Measurements from ENCODE around the gene MCF2L2. TPM values are rescaled to one million over a fixed set of nuclear protein-coding genes. Genes with fewer than 3 reads are reported as not detected.

Gene MCF2L2
- total and polyA plus RNA-seq, 2 donors from 2014 or later = 0.32 to 1.7 TPM

DNA sequence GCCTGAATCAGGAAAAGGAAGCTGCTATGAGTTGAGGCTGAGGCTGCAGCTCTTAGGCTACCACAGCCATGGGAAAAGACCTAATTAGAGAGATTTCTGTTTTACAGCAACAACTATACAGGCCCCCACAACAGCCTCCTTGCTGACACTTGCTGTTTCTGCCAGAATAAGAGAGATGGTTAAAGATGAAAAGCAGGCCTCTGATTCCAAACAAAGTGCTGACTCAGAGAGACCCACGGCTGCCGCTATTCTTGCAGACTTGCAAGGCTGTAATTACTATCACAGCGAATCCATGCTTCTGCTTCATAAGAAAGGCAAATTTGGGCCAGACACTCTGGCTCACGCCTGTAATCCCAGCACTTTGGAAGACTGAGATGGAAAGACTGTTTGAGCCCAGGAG, 41.8 kb downstream of the MCF2L2 start:
- DNase-seq (no peak), FAIRE-seq (no peak)
- TF ChIP-seq, protein P1, sequence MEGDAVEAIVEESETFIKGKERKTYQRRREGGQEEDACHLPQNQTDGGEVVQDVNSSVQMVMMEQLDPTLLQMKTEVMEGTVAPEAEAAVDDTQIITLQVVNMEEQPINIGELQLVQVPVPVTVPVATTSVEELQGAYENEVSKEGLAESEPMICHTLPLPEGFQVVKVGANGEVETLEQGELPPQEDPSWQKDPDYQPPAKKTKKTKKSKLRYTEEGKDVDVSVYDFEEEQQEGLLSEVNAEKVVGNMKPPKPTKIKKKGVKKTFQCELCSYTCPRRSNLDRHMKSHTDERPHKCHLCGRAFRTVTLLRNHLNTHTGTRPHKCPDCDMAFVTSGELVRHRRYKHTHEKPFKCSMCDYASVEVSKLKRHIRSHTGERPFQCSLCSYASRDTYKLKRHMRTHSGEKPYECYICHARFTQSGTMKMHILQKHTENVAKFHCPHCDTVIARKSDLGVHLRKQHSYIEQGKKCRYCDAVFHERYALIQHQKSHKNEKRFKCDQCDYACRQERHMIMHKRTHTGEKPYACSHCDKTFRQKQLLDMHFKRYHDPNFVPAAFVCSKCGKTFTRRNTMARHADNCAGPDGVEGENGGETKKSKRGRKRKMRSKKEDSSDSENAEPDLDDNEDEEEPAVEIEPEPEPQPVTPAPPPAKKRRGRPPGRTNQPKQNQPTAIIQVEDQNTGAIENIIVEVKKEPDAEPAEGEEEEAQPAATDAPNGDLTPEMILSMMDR (IDR thresholded peaks at IDR 0.05; ENCODE audit: borderline replicate concordance, extremely low read depth, insufficient read depth) = no peak
- no peak overlapping the region for H3K9ac ChIP-seq (ENCODE audit: low read length in 3 of 3)
- intact Hi-C loops (cut with DNase I) = loop anchor here (5.0 kb wide), 1 partner anchor 204 kb away; no protein-coding TSS in a partner anchor
- H3K4me3 ChIP-seq (ENCODE audit: low read length in 3 of 3) = no peak overlapping the region
- H3K27me3 ChIP-seq (ENCODE audit: control insufficient read depth, insufficient read depth, low read length) = no peaks in the 10 kb centered on the region
- no peak overlapping the region for H3K27ac ChIP-seq (ENCODE audit: low read depth in 2 of 2, low read length in 2 of 2)
- no peaks in the 10 kb centered on the region for H3K36me3 ChIP-seq (ENCODE audit: control insufficient read depth in 2 of 3, insufficient read depth in 3 of 3, low read length in 3 of 3)
- H3K9me3 ChIP-seq (ENCODE audit: control insufficient read depth in 2 of 3, insufficient read depth in 1 of 3, low read length in 3 of 3) = no peaks in the 10 kb centered on the region
- no peaks in the 10 kb centered on the region for H3K4me1 ChIP-seq (ENCODE audit: control insufficient read depth in 2 of 3, insufficient read depth in 2 of 3, low read depth in 1 of 3, low read length in 3 of 3)

DNA sequence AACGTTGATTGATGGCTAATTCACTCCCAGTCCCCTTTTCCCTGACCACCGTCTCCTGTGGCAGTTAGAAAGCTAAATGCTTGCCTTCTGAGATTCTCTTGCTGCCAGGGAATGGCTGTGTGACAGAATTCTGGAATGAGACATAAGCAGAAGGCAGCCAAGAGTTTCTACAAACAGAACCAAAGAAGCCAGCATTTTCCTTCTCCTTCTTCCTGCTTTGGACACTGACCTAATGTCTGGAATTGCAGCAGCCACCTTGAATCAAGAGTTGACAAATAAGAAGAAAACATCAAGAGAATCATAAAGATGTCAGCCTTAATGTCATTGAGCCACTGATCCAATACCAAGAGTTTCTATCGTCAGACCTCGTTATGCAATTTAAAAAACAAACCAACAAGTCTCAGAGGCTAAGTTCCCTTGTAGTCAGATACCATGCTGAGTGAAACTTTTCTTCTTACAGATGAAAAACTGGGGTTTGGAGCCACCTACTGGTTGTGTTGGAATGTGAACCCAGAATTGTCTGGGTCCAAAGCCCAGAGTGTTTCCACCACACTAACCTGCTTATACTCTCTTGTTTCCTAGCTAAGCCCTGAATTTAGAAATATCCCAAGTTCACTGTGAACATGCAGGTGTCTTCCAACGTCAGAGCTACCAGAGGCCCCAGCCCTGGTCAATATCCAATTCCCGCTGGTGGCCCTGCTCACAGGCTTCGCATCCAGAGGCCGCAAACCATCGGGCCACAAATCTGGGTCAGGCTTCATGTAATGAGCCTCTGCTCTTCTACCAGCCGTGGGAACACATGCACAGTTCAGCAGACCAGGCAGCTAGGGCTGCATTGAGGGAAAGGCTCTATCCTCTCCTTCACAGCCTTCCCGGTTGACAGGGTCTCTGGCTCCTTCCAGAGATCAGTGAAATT, 42.5 kb downstream of the MCF2L2 start:
- no peaks in the 10 kb centered on the region for H3K27me3 ChIP-seq (ENCODE audit: control insufficient read depth, insufficient read depth, low read length)
- intact Hi-C loops (cut with DNase I) = loop anchor here (5.0 kb wide), 1 partner anchor 204 kb away; no protein-coding TSS in a partner anchor
- FAIRE-seq (peak; percentile 91), DNase-seq (peak in 4 of 5 donors; percentile 54 to 86 (median 70))
- H3K9ac ChIP-seq (ENCODE audit: low read length in 3 of 3) = no peak overlapping the region
- H3K9me3 ChIP-seq (ENCODE audit: control insufficient read depth in 2 of 3, insufficient read depth in 1 of 3, low read length in 3 of 3) = no peaks in the 10 kb centered on the region
- H3K4me1 ChIP-seq (ENCODE audit: control insufficient read depth in 2 of 3, insufficient read depth in 2 of 3, low read depth in 1 of 3, low read length in 3 of 3) = no peaks in the 10 kb centered on the region
- H3K36me3 ChIP-seq (ENCODE audit: control insufficient read depth in 2 of 3, insufficient read depth in 3 of 3, low read length in 3 of 3) = no peaks in the 10 kb centered on the region
- H3K27ac ChIP-seq (ENCODE audit: low read depth in 2 of 2, low read length in 2 of 2) = no peak overlapping the region
- no peak overlapping the region for H3K4me3 ChIP-seq (ENCODE audit: low read length in 3 of 3)
- TF ChIP-seq, protein P1 (IDR thresholded peaks at IDR 0.05; ENCODE audit: borderline replicate concordance, extremely low read depth, insufficient read depth) = peak; percentile 76

DNA sequence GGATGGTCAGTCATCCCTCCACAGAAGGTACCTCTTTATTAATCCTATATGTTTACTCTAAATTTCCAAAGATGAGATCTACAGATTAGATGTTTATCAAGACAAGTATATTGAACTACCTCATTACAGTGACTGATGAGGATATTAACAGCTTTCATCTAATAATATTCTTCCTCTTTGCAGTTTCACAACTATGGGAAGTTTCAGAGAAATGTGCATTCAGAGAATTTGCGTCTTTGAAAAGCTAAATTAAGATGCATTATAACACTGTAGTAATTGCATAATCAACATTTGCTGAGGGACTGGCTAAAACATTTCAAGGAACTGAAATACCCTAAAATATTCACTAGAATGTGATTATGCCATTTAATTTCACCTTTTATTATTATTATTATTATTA, 46.7 kb downstream of the MCF2L2 start:
- H3K27me3 ChIP-seq (ENCODE audit: control insufficient read depth, insufficient read depth, low read length) = no peaks in the 10 kb centered on the region
- H3K9me3 ChIP-seq (ENCODE audit: control insufficient read depth in 2 of 3, insufficient read depth in 1 of 3, low read length in 3 of 3) = no peaks in the 10 kb centered on the region
- DNase-seq (no peak), FAIRE-seq (no peak)
- no peak overlapping the region for H3K27ac ChIP-seq (ENCODE audit: low read depth in 2 of 2, low read length in 2 of 2)
- TF ChIP-seq, protein P1 (IDR thresholded peaks at IDR 0.05; ENCODE audit: borderline replicate concordance, extremely low read depth, insufficient read depth) = no peak
- H3K4me1 ChIP-seq (ENCODE audit: control insufficient read depth in 2 of 3, insufficient read depth in 2 of 3, low read depth in 1 of 3, low read length in 3 of 3) = no peaks in the 10 kb centered on the region
- no peaks in the 10 kb centered on the region for H3K36me3 ChIP-seq (ENCODE audit: control insufficient read depth in 2 of 3, insufficient read depth in 3 of 3, low read length in 3 of 3)
- intact Hi-C loops (cut with DNase I) = no loop called here
- no peak overlapping the region for H3K9ac ChIP-seq (ENCODE audit: low read length in 3 of 3)
- H3K4me3 ChIP-seq (ENCODE audit: low read length in 3 of 3) = no peak overlapping the region

All from kidney (tissue), 14 donors.